B cell (primary cell): ENCODE results near the gene MUL1. TPM values are rescaled to one million over a fixed set of nuclear protein-coding genes. Genes with fewer than 3 reads are reported as not detected.

Source experiments
- ATAC-seq: fragments of 200-7000 bp; cut with Tn5 transposase; one replicate; pipeline ENCODE4 v1.10.0; 2021; ENCODE audit warnings: low read depth, mild to moderate bottlenecking, moderate number of reproducible peaks, moderate library complexity
- CTCF ChIA-PET: fragments of 350-600 bp; sonication (Branson Sonifier 250); formaldehyde crosslinking; loops from one replicate; lab custom pipeline; 2021; ENCODE audit warnings: antibody characterized with exemption, inconsistent platforms; lab: Charles Lee
- POLR2A ChIA-PET: fragments of 350-600 bp; sonication (Branson Sonifier 250); formaldehyde crosslinking; loops from one replicate; lab custom pipeline; 2021; ENCODE audit warnings: antibody characterized with exemption; lab: Charles Lee
- DNase-seq: peaks from one replicate; pipeline ENCODE4 v3.0.0; 2013
- H2AFZ ChIP-seq: 2 replicates; pipeline ENCODE4 v1.6.1; 2012; ENCODE audit warnings: mild to moderate bottlenecking, low read depth, low read length; ENCODE audit not compliant: insufficient read depth, poor library complexity, severe bottlenecking
- H3K27ac ChIP-seq, 2 donors: 1 replicate in 1 of 2; 2 replicates in 1 of 2; pipeline ENCODE4 v1.5.1; 2012 to 2013; ENCODE audit warnings: low read length in 2 of 2, mild to moderate bottlenecking in 2 of 2, moderate library complexity in 1 of 2
- H3K27me3 ChIP-seq, 4 experiments: fragments of 200-600 bp in 1 of 4; sonication (generic) in 1 of 4; replicated peaks in 1 of 4; 1 replicate in 2 of 4; 2 replicates in 2 of 4; pipeline versions ENCODE4 v1.6.1 to v1.7.0; 2013 to 2016; ENCODE audit warnings: low read length in 3 of 4, mild to moderate bottlenecking in 2 of 4, mixed read lengths in 1 of 4, moderate library complexity in 1 of 4; ENCODE audit not compliant: insufficient read depth in 4 of 4, control insufficient read depth in 3 of 4; ENCODE audit errors: control extremely low read depth in 1 of 4
- H3K36me3 ChIP-seq, 2 experiments: replicated peaks in 1 of 2; 1 replicate in 1 of 2; 2 replicates in 1 of 2; pipeline versions ENCODE4 v1.6.1 to v1.7.1; 2013; ENCODE audit warnings: low read length in 1 of 2; ENCODE audit not compliant: insufficient read depth in 2 of 2, control insufficient read depth in 1 of 2; ENCODE audit errors: control extremely low read depth in 1 of 2, extremely low read depth in 1 of 2
- H3K4me1 ChIP-seq, 2 donors: fragments of 200-600 bp in 1 of 2; sonication (generic) in 1 of 2; 1 replicate in 1 of 2; 2 replicates in 1 of 2; pipeline versions ENCODE4 v1.5.1 to v1.6.1; 2013 to 2017; ENCODE audit warnings: low read length in 2 of 2; ENCODE audit not compliant: control insufficient read depth in 2 of 2, insufficient read depth in 2 of 2
- H3K4me2 ChIP-seq: replicated peaks from 2 replicates; pipeline ENCODE3; 2012; ENCODE audit warnings: mild to moderate bottlenecking, low read depth, low read length; ENCODE audit not compliant: poor library complexity, severe bottlenecking
- H3K4me3 ChIP-seq, 5 experiments: fragments of 200-600 bp in 1 of 5; sonication (generic) in 1 of 5; 1 replicate in 3 of 5; 2 replicates in 2 of 5; pipeline versions ENCODE4 v1.5.1 to v1.7.0; 2011 to 2016; ENCODE audit warnings: low read length in 4 of 5, mild to moderate bottlenecking in 4 of 5, low read depth in 2 of 5, control low read depth in 1 of 5, moderate library complexity in 1 of 5; ENCODE audit not compliant: insufficient read depth in 1 of 5; ENCODE audit errors: control extremely low read depth in 1 of 5, extremely low read depth in 1 of 5
- H3K79me2 ChIP-seq: fragments of 200-600 bp; sonication (generic); one replicate; pipeline ENCODE4 v1.6.0; 2016; ENCODE audit warnings: low read length; ENCODE audit not compliant: control insufficient read depth, insufficient read depth
- H3K9ac ChIP-seq: fragments of 200-600 bp; sonication (generic); 2 replicates; pipeline ENCODE4 v1.6.1; 2017; ENCODE audit warnings: mild to moderate bottlenecking, low read length, moderate library complexity
- H3K9me3 ChIP-seq, 3 donors: one replicate each; pipeline versions ENCODE4 v1.6.1 to v1.7.1; 2013; ENCODE audit warnings: low read length in 2 of 3; ENCODE audit not compliant: control insufficient read depth in 2 of 3, insufficient read depth in 1 of 3; ENCODE audit errors: control extremely low read depth in 1 of 3
- H4K20me1 ChIP-seq: 2 replicates; pipeline ENCODE4 v1.6.0; 2012; ENCODE audit warnings: mild to moderate bottlenecking, low read length; ENCODE audit not compliant: insufficient read depth, control insufficient read depth, poor library complexity, severe bottlenecking
- H3K27ac Mint-ChIP-seq: one replicate; pipeline ENCODE4 v1.8.0; 2021; ENCODE audit warnings: mixed read lengths
- H3K27me3 Mint-ChIP-seq: one replicate; pipeline ENCODE4 v1.8.0; 2021; ENCODE audit warnings: mixed read lengths
- H3K4me1 Mint-ChIP-seq: one replicate; pipeline ENCODE4 v1.8.0; 2021; ENCODE audit warnings: mixed read lengths
- H3K4me3 Mint-ChIP-seq: one replicate; pipeline ENCODE4 v1.8.0; 2021; ENCODE audit warnings: mixed read lengths
- H3K9me3 Mint-ChIP-seq: one replicate; pipeline ENCODE4 v1.8.0; 2022; ENCODE audit warnings: mixed read lengths; ENCODE audit not compliant: insufficient read depth
- CTCF ChIP-seq: fragments of 200-600 bp; IDR thresholded peaks from one replicate; pipeline ENCODE4 v1.8.0; 2022; ENCODE audit warnings: antibody characterized with exemption, mild to moderate bottlenecking
- EZH2 ChIP-seq: IDR thresholded peaks from 2 replicates; pipeline ENCODE4 v1.6.1; 2012; ENCODE audit warnings: borderline replicate concordance, low read depth, mild to moderate bottlenecking, moderate library complexity, low read length; ENCODE audit not compliant: insufficient read depth, poor library complexity, severe bottlenecking
- WGBS: methylation state at CpG from one replicate; pipeline ENCODE4 v1.1.5; 2013; ENCODE audit warnings: missing lambda C conversion rate; ENCODE audit not compliant: insufficient coverage; 5-methylcytosine and 5-hydroxymethylcytosine counted together
- intact Hi-C: fragments of 100-400 bp; cut with micrococcal nuclease; formaldehyde crosslinking; loops from one replicate; pipeline ENCODE4 v1.10.0; 2022
- polyA plus RNA-seq: library from polyadenylated mRNA; depleted of rRNA; stranded (reverse); fragments of >200 nt; gene quantifications from 2 replicates; pipeline ENCODE4 v1.2.3, GENCODE V29; 2012
- total RNA-seq, 2 donors: library from RNA; stranded (reverse); fragments of 120-200 nt in 1 of 2; gene quantifications; 1 replicate in 1 of 2; 2 replicates in 1 of 2; pipeline versions ENCODE4 v1.2.3 to v1.2.4, GENCODE V29; 2013 to 2022

The MUL1 gene
- total and polyA plus RNA-seq, 2 donors (not counting 1 experiment from before 2014, with no cell fraction given), result 11.4 to 23.9 TPM

DNA sequence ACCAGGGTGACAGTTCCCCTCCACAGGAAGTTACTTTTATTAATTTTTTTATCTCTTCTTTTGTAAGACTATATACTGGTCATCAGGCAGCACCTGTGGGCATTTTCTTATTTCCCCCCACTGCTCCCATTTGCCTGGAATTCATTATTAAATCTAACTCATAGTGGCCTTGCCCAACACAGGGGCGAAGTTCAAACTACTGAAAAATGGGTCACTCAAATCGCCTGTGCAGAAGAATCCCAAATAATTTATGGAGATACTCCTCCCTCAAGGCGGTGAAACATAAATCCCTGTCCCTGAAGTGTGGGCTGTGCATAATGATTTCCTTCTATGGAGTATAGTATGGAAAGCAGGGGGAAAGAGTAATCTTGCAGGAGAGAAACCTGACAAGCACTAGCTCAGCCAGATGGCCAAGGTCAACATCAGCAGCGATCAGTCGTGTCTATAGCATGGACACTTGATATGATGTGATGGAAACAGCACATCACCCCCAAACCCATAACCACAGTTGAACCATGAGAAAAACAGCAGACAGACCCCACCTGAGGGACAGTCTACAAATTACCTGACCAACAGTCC, 29.8 kb downstream of the MUL1 start:
- Histone ChIP-seq H3K36me3 (no peaks in the 10 kb centered on the region), H4K20me1 (no peaks in the 10 kb centered on the region), H3K27ac (no peak overlapping the region), H3K4me3 (no peak overlapping the region), H3K4me2 (no peak overlapping the region), H3K9me3 (peaks cover 0 to 7% (median 0%) of the 10 kb centered on the region in 3 donors), H3K79me2 (no peaks in the 10 kb centered on the region), H2AFZ (no peak overlapping the region), H3K27me3 (peaks cover 0 to 65% (median 14%) of the 10 kb centered on the region in 4 experiments), H3K9ac (no peak overlapping the region), H3K4me1 (peaks cover 0 to 1% of the 10 kb centered on the region in 2 donors)
- ATAC-seq, result no peak
- H3K27me3 Mint-ChIP-seq, result peaks cover 76% of the 10 kb centered on the region
- TF ChIP-seq CTCF (no peak), EZH2 (no peak)
- ChIA-PET CTCF (interaction anchor here (0.9 kb wide), 1 partner anchor 131 kb away, joined by 3 read pairs; no protein-coding TSS in a partner anchor), POLR2A (no interaction called here)
- H3K9me3 Mint-ChIP-seq, result no peaks in the 10 kb centered on the region
- no CpG with 5 or more reads among the region's 5 CpGs for WGBS
- H3K4me3 Mint-ChIP-seq, result no peak overlapping the region
- no peak overlapping the region for H3K27ac Mint-ChIP-seq
- intact Hi-C loops, result no loop called here
- H3K4me1 Mint-ChIP-seq, result peaks cover 4% of the 10 kb centered on the region
- no peak for DNase-seq

DNA sequence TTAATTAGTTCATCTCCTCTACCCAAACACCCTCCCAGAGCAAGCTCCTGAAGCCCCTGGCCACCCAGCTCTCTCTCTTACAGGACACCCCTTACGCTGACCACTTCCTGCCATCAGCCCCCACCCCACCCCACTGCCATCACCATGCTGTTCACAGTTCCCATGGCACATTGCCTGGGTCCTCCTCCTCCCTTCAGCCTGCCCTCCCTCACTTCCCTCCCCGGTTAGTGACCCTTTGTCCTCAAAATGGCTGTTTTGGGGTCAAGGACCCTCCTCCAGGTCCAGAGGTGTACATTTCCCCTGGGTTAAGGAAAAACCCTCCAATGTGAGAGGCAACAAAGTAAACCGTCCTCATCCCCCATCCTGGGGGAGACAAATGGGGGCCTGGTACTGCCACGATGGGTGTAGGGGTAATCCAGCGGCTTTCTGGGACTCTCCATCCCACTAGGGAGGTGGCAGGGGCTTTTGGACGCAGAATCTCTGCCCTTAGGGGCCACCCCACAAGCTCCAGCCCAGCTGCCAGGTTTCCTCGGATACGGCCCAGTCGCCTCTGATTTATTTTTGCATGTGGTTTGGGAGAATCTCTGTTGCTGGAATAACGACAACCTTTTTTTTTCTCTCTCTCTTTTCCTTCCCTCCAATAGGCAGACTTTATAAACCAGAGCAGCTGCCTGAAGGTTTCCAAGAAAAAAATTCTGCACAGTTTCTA, 30.4 kb downstream of the MUL1 start:
- Histone ChIP-seq H3K4me3 (no peak overlapping the region), H3K79me2 (no peaks in the 10 kb centered on the region), H3K27me3 (peaks cover 0 to 68% (median 16%) of the 10 kb centered on the region in 4 experiments), H3K27ac (no peak overlapping the region), H3K36me3 (no peaks in the 10 kb centered on the region), H3K9me3 (peaks cover 0 to 14% (median 0%) of the 10 kb centered on the region in 3 donors), H3K9ac (no peak overlapping the region), H3K4me2 (no peak overlapping the region), H2AFZ (no peak overlapping the region), H3K4me1 (peaks cover 0 to 3% of the 10 kb centered on the region in 2 donors), H4K20me1 (no peaks in the 10 kb centered on the region)
- POLR2A ChIA-PET, result no interaction called here
- Mint-ChIP-seq H3K4me1 (peaks cover 6% of the 10 kb centered on the region), H3K9me3 (no peaks in the 10 kb centered on the region), H3K4me3 (no peak overlapping the region), H3K27me3 (peaks cover 71% of the 10 kb centered on the region), H3K27ac (no peak overlapping the region)
- DNase-seq (no peak), ATAC-seq (no peak)
- CTCF ChIA-PET, result no interaction called here
- TF ChIP-seq EZH2, result no peak
- TF ChIP-seq CTCF, result no peak
- intact Hi-C loops, result no loop called here
- 64% methylated on average over 4 of the region's 10 CpGs for WGBS
